ENCODE results near the gene UBE3D. TPM values are rescaled to one million over a fixed set of nuclear protein-coding genes. Genes with fewer than 3 reads are reported as not detected.

UBE3D gene
- 4.4 TPM for total RNA-seq
- long read RNA-seq, partial matches to known transcripts, result 0 of 8 reads
- long read RNA-seq, other reads (novel, unspliced or antisense), result 4 of 8 reads

GRCh38 chr6:83065511-83066192, at the start of gene UBE3D:
TSS of gene UBE3D (minus strand) at chr6:83065841. CDS start at chr6:83065718, 123 bp downstream.
- peak; percentile 96 for DNase-seq
- Histone ChIP-seq H3K4me1 (peaks cover 29% of the 10 kb centered on the region), H3K27me3 (no peaks in the 10 kb centered on the region), H3K36me3 (no peaks in the 10 kb centered on the region), H3K27ac (peak within 1 kb of the TSS; percentile 64), H3K9me3 (no peaks in the 10 kb centered on the region), H3K4me3 (peak within 1 kb of the TSS; percentile 82)
- peak; percentile 94 for ATAC-seq
- intact Hi-C loops (cut with DNase I), result no loop called here
- TF ChIP-seq CTCF (IDR thresholded peaks at IDR 0.05), result peak; percentile 100

- no peaks in the 10 kb centered on the region for H3K4me1 ChIP-seq
- DNase-seq, result no peak
- intact Hi-C loops (cut with DNase I), result no loop called here
- H3K27ac ChIP-seq, result no peak overlapping the region
- ATAC-seq, result no peak
- TF ChIP-seq CTCF (IDR thresholded peaks at IDR 0.05), result no peak
- no peak overlapping the region for H3K4me3 ChIP-seq
- H3K9me3 ChIP-seq, result no peaks in the 10 kb centered on the region
- peaks cover 27% of the 10 kb centered on the region for H3K36me3 ChIP-seq
- H3K27me3 ChIP-seq, result no peaks in the 10 kb centered on the region
Observed at GRCh38 chr6:83114164-83114563, 48.5 kb upstream of the UBE3D start.

- H3K4me1 ChIP-seq, result no peaks in the 10 kb centered on the region
- H3K4me3 ChIP-seq, result no peak overlapping the region
- H3K27ac ChIP-seq, result no peak overlapping the region
- no peak for TF ChIP-seq CTCF (IDR thresholded peaks at IDR 0.05)
- intact Hi-C loops (cut with DNase I), result no loop called here
- ATAC-seq (peak; percentile 27), DNase-seq (no peak)
- peaks cover 22% of the 10 kb centered on the region for H3K36me3 ChIP-seq
- no peaks in the 10 kb centered on the region for H3K9me3 ChIP-seq
- no peaks in the 10 kb centered on the region for H3K27me3 ChIP-seq
Observed at GRCh38 chr6:83113258-83113657, 47.6 kb upstream of the UBE3D start.

GRCh38 chr6:83108378-83108777, 42.7 kb upstream of the UBE3D start:
- Histone ChIP-seq H3K27me3 (no peaks in the 10 kb centered on the region), H3K27ac (no peak overlapping the region), H3K4me3 (no peak overlapping the region), H3K36me3 (peaks cover 22% of the 10 kb centered on the region), H3K9me3 (no peaks in the 10 kb centered on the region), H3K4me1 (no peaks in the 10 kb centered on the region)
- TF ChIP-seq CTCF (IDR thresholded peaks at IDR 0.05), result no peak
- ATAC-seq, result no peak
- intact Hi-C loops (cut with DNase I), result no loop called here
- DNase-seq, result no peak

GRCh38 chr6:83098589-83098988, 32.9 kb upstream of the UBE3D start:
- Histone ChIP-seq H3K36me3 (peaks cover 10% of the 10 kb centered on the region), H3K9me3 (no peaks in the 10 kb centered on the region), H3K27ac (no peak overlapping the region), H3K4me3 (no peak overlapping the region), H3K27me3 (no peaks in the 10 kb centered on the region), H3K4me1 (no peaks in the 10 kb centered on the region)
- ATAC-seq (no peak), DNase-seq (no peak)
- no peak for TF ChIP-seq CTCF (IDR thresholded peaks at IDR 0.05)
- intact Hi-C loops (cut with DNase I), result no loop called here
